ENCODE results near the gene ENOX1. TPM values are rescaled to one million over a fixed set of nuclear protein-coding genes. Genes with fewer than 3 reads are reported as not detected.
A peak's percentile ranks its signal among the peaks of the same experiment; 100 is the strongest.

The ENOX1 gene
- total RNA-seq, 1 donor: 7.4 TPM

- DNase-seq (ENCODE audit: low read depth): no peak
- TF ChIP-seq CTCF (IDR thresholded peaks at IDR 0.05; ENCODE audit: insufficient read depth, low read length): no peak
- no peak overlapping the region for H3K4me3 ChIP-seq (ENCODE audit: low read depth, low read length)
Measured at GRCh38 chr13:43799191-43799590, 12.4 kb upstream of the ENOX1 start.

- TF ChIP-seq CTCF (IDR thresholded peaks at IDR 0.05; ENCODE audit: insufficient read depth, low read length): peak; percentile 45
- DNase-seq (ENCODE audit: low read depth): peak; percentile 68
- H3K4me3 ChIP-seq (ENCODE audit: low read depth, low read length): no peak overlapping the region
Measured at GRCh38 chr13:43797869-43798268, 11.1 kb upstream of the ENOX1 start.

DNA sequence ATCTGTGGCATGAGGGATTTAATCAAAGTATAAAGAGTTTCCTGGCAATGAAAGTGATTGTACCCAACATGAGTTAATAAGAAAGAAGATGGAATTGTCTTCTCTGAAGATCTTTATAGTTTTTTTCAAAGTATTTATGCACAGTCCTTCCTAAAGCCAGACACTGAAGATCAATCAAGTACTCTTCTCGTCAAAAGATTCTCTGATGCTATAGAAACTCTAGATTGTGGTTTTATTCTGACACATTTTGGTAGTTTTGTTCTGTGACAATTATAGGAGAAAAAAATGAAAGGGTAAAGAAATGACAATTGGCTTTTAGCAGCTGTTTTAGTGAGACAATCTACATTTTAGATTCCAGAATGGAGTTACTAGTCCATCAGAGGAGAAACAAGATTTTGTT, 10.4 kb upstream of the ENOX1 start:
- TF ChIP-seq CTCF (IDR thresholded peaks at IDR 0.05; ENCODE audit: insufficient read depth, low read length): no peak
- no peak for DNase-seq (ENCODE audit: low read depth)
- H3K4me3 ChIP-seq (ENCODE audit: low read depth, low read length): no peak overlapping the region

GRCh38 chr13:43794416-43794815, 7.6 kb upstream of the ENOX1 start:
- no peak for TF ChIP-seq CTCF (IDR thresholded peaks at IDR 0.05; ENCODE audit: insufficient read depth, low read length)
- no peak for DNase-seq (ENCODE audit: low read depth)
- no peak overlapping the region for H3K4me3 ChIP-seq (ENCODE audit: low read depth, low read length)

- TF ChIP-seq CTCF (IDR thresholded peaks at IDR 0.05; ENCODE audit: insufficient read depth, low read length): no peak
- no peak overlapping the region for H3K4me3 ChIP-seq (ENCODE audit: low read depth, low read length)
- peak; percentile 83 for DNase-seq (ENCODE audit: low read depth)
Measured at GRCh38 chr13:43792076-43792881, 5.5 kb upstream of the ENOX1 start.

DNA sequence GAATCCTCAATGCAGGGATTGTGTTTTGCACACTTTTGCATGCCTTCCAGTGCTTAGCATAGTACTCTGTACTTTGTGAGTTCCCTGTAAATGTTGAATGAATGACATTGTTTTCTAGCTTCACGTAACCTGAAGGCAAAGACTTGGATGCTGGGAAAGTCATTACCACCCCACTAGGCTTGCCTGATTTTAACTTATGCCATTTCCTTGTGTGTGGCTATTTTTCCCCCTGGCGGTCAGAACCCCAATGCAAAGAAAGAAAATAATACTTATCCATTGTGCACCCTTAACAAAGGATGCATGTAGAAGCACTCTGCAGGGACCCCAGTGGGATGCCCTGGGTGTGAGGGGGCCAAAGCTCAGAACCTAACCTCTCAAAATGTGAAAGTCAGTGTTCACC, 1.2 kb upstream of the ENOX1 start:
- peak overlapping the region; percentile 75 for H3K4me3 ChIP-seq (ENCODE audit: low read depth, low read length)
- DNase-seq (ENCODE audit: low read depth): peak; percentile 70
- TF ChIP-seq CTCF (IDR thresholded peaks at IDR 0.05; ENCODE audit: insufficient read depth, low read length): peak; percentile 58

DNA sequence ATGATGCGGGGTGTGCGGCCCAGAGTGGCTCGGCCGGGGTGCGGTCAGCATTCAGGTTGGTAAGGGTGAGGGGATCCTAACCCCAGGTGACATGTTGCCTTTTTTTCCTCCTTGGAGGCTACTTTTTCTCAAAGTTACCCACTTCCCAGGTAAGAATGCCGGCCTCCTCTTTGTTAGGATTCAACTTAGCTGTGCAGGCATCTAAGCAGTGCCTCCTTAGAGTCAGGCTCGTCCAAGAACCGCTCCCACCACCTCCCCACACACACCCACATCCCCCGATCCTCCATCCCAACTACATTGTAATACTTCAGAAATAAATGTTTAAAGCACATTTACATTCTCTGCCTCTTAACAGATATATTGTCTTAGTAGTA, 733 bp upstream of the ENOX1 start:
- no peak for TF ChIP-seq CTCF (IDR thresholded peaks at IDR 0.05; ENCODE audit: insufficient read depth, low read length)
- H3K4me3 ChIP-seq (ENCODE audit: low read depth, low read length): peak overlapping the region; percentile 75
- no peak for DNase-seq (ENCODE audit: low read depth)
